ACHN (cell line): ENCODE results near the gene AGPAT2.

Source experiments
- DNase-seq: peaks from one replicate; pipeline ENCODE4 v3.0.0-alpha.2; 2015
- in situ Hi-C: cut with HindIII; loops from 2 replicates; pipeline ENCODE4 v1.10.0; 2017; ENCODE audit warnings: low sequenced_read_pairs, low pct_ligation_motif_present, low pct_unique_long_range_greater_than_20kb

The AGPAT2 gene

DNA sequence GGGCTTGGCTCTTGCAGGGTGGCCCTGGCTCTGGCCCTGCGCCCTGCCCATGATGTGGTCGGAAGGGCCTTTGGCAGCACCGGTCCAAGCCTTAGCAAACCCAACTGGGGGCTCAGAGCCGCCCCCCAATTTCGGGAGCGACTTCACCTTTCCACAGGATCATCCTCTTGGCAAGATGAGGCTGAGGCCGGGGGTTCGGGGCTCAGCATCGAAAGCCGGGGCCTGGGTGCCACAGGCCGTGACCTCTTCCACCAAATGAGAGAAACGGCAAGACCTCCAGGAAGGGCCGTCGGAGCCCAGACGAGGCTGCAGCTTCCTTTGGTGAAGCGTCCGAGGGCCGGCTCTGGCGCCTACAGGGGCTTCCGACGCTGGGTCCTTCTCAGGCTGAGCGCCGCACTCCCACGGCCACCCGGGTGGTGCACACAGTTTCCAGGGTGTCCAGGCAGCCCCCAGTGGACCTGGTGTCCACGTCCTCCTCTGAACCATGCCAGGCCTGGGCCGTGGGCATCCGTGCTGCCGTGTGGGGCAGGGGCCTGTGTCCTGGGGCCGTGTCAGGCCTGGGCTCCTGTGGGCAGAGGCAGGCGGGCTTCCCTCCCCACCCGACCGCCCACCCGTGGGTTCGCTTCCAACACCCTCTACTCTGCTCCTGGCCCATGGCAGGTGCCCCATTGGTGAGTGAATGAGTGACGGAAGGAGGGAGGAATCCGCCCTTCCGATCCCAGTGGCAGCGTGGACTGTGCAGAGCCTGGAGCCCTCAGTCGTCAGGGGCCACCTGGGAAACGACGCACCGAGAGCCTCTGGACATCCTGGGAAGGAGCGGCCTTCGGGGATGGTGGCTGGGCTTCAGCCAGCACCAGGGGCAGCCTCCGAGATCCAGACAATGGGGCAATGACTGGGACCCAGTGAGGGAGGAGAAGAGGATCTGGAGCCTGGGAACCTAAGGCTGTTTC lies 5.2 kb upstream of the AGPAT2 start:
- in situ Hi-C loops, result no loop called here
- no peak for DNase-seq

DNA sequence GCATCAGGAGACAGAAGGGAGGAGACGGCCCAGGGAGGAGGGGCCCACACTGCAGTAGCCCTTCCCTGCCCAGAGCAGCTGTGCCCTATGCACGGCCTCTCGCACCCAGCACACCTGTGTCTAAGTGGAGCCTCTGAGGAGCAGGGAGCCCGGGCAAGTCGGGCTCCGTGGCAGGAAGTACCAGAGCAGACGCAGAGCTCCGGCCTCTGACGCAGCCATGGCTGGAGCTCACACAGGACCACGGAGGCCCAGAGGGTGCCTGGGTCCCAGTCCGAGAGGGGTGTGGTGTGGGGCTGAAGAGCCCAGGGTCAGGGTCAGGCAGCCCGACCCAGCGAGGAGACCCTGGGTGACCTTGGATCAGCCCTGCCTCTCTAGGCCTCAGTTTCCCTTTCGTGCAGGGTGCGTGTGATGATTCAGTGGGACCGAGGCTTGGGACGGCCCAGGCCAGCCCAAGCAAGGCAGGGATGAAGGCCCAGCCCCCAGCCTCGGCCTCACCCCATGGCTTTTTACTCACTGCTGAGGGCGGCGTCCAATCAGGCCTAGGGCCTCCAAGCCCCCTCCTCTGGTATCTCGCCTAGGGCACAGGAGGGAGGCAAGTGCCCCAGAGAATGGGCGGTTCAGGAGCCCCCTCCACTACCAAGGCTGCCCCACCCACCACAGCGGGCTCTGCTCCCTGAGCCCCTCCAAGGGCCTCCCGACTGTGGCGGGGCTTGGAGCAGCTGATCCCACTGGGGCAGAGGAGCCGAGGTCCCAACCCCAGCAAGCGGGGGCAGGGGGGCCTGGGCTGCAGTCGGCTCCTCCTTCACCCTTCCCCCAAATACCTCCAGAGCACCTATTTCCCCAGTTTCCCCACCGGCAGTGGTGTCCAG lies 4.3 kb upstream of the AGPAT2 start:
- no peak for DNase-seq
- in situ Hi-C loops, result no loop called here

DNA sequence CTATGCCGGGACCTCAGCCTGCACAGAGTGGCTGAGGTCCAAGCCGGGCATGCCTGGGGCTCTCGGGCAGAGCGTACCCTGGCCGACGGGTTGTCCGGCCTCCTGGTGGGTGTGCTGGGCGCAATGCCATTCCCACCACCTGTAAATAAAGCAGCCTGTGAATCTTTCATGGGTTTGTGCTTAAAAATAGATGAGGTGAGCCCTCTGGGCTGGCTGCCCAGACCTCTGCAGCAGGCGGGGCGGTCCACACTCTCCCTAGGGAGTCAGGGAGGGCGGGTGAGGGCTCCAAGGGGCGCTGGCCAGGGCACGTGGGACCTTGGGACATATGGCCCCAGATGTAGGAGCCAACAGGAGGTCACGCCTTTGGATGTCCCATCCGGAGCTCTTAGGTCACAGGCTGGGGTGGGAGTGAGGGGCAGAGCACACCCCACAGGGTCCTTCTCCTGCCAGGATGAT lies 3.6 kb upstream of the AGPAT2 start:
- in situ Hi-C loops, result no loop called here
- no peak for DNase-seq

DNA sequence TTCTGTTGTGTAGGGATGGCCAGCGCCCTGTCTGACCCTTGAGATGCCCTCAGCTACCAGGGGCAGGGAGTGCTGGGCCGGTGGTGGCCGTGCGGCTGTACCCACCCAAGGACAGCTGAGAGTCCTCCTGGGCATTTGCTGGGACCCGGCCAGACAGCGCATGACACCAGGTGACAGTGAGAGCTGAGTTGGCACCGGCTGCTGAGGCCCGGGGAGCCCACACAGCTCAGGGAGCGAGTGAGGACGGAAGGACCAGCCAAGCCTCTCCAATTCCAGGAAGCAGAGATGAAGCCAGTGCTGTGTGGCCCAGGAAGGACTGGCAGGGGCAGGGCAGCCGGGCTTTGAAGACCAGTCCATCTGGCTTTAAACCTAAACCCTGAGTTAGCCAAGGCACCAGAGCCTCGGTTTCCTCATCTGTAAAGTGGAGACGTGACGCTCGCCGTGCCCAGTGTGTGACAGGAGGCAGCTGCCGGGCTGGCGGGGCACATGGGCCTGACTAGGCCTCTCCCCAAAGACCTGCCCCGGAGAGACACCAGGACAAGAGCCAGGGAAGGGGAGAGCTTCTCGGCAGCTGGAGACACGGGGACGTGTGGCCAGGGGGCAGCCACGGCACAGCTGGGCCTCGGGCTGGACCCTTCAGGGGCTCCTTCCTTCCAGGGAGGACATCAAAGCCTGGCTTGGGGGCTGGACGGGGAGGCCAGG lies 3.0 kb upstream of the AGPAT2 start:
- in situ Hi-C loops, result no loop called here

DNA sequence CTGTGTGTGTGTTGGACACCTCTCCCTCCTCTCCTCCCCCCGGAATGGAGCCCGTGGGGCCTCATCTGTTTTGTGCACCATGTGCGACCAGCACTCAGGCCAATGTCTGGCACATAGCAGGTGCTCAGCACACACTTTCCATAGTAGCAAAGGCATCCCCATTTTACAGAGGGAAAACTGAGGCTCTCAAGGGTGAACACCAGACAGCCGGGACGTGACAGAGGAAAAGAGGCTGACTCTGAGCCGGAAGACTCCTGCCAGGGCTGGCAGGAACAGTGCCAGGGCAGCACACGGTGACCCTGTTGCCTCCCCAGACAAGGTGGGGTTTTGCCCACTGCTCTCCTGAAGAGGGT lies 1.8 kb upstream of the AGPAT2 start:
- in situ Hi-C loops, result no loop called here
- no peak for DNase-seq

More for the DNA sequence above, 3.0 kb upstream of the AGPAT2 start:
- no peak for DNase-seq

DNA sequence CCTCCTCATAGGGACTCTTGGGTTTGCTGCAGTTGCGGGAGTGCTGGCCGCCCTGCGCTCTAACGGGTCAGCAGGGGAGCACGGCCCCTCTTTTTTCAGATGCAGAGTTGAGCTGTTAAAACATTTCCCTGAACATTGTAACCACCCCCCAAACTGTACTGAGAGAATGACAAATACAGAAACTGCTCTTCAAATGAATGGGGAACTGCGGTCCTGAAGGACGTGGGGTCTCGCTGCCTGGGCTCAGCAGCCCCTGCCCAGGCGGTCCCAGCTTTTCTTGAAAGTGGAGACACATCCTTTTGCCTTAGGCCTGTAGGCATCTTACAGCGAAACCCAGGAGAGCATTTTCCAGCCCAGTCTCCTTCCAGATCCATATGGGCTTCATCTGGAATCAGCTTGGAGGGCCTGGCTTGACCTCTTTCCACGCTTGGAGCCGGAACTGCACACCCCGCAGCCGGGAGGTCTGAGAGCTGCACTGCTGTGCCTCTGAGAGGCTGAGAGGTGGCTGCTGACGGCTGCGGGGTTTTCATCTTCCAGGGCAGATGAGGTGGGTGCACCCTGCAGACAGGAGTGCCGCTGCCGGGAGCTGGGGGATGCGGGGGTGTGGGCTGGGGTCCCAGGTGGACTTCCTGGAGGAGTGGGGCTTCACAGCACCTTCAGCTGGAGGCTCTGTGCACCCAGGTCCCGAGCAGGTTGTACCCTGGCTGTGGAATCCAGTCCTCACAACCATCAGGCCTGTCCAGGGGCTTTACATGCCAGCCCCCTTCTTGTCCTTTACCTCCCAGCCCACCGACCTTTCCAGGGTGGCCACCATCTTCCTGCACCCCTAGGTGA lies 1.2 kb upstream of the AGPAT2 start:
- DNase-seq, result no peak
- in situ Hi-C loops, result no loop called here

DNA sequence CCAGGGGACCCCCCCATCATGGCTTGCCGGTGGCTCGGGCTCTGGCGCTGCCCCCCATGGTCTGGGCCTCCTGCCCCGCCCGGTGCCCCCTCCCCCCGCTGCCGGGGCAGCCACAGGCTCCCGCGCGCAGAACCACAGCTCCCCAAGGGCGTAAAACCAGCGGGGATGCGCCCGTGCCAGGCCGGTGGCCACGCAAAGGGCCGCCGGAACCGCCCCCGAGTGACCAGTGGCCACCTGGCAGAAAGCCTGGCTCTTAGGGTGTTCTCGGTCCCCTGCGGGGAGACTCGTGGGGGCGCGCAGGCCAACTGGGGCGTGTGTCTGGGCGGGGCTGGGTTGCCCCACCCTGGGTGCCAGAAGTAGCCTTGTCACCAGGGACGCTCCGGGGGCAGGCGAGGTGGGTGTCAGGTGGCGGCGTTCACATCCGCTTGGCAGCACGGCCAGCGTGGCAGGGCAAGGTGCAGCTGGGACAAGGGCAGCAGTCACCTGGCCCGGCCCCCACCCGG lies 515 bp upstream of the AGPAT2 start:
- in situ Hi-C loops, result no loop called here
- no peak for DNase-seq

DNA sequence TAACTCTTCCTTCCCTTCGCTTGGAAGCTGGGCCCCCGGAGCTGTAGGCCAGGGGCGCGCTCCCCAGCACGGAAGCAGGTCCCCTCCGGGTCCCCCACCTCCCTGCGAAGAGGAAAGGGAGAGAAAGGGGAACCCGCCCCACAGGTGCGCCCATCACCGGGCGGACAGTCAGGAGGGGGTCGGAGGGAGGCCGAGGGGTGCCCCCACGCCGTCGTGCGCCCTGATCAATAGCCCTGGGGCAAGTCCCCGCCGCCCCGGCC lies 793 bp downstream of the AGPAT2 start:
- DNase-seq, result no peak
- in situ Hi-C loops, result no loop called here

DNA sequence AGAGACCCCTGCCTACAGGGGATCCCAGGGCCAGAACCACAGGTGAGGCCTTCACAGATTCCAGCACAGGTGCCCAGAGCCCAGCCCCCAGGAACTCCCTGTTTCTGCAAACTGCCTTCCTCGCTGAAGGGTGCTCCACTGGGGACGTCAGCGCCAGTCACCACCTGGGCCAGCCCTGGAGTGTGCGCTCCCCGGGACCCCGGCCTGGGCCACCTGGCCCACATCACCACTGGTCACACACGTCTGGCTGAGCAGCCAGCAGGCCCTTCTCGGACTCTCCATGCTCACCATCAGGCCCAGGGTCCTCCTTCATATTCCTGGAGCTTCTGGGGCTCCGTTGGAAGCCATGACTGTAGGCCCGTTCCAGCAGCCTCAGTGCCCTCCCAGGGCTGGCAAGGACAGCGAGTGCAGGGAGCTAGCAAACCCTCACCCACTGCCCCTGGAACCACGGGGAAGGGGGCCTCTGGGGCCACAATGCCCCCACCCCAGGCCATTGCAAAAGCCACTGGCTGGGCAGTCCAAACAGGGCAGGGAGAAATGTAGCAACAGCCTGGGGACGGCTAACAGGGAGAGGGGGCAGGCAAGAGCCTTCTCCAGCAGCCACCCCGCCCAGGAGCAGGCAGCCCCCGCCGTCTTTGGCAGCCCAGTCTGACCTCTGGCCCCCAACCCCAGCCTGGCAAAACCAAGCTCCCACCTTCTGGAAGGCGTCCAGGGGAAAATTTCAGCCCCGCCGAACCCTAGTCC lies 1.3 kb downstream of the AGPAT2 start:
- in situ Hi-C loops, result no loop called here
- no peak for DNase-seq

DNA sequence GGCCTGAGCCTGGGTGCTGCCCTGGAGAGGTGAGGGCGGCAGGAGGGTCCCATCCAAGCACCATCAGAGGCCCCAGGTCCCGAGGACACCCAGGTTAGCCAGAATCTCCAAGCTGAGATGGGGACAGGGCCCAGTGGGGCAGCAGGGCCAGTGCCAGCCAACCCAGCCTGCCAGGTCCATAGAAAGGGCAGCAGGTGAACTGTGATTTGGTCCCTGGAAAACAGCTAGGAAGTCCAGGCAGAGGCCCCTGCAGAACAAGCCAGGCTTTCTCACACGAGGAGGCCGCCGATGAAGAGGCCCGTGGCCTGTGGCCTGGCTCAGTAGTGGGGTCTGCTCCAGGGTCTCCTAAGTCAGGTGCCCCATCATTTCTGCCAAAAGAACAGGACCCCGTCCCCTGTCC lies 2.0 kb downstream of the AGPAT2 start:
- DNase-seq, result no peak
- in situ Hi-C loops, result no loop called here

DNA sequence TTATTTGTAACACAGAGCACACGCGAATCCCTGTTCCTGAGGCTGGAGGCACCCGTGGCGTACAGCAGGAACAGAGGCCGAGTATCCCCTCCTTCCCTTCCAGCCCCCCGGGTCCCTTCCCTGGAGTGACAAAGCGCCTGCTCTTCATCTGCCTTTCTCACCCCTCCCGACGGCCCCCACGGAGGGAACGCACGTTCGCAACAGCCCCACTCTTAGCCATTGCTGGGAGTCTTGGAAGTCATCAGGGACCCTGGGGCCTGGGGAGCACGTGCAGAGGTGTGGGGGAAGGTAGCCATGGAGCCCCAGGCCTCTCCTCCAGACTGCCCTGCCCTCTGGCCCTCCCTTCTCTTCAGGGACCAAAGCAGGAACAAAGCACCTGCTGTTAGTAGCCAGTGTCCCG lies 2.5 kb downstream of the AGPAT2 start:
- in situ Hi-C loops, result no loop called here

DNA sequence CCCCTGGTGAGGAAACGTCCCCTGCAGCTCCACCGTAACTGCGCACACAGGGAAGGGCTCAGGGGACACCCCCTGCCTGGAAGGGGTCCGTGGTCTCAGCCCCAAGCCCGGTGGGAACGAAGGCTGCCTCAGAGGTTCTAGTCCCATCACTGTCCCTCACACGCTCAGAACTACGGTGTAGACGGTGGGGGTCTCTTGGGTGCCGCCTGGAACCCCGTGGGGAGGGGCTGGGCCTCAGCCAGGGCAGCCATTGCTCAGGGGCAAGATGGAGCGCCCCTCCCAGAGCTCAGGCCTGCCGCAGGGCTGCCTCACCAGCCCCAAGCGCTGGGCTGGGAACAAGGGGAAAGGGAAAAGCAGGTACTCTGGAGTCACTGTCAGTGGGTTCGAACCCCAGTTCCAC lies 2.9 kb downstream of the AGPAT2 start:
- DNase-seq, result no peak
- in situ Hi-C loops, result no loop called here

More for the DNA sequence above, 2.5 kb downstream of the AGPAT2 start:
- DNase-seq, result no peak

DNA sequence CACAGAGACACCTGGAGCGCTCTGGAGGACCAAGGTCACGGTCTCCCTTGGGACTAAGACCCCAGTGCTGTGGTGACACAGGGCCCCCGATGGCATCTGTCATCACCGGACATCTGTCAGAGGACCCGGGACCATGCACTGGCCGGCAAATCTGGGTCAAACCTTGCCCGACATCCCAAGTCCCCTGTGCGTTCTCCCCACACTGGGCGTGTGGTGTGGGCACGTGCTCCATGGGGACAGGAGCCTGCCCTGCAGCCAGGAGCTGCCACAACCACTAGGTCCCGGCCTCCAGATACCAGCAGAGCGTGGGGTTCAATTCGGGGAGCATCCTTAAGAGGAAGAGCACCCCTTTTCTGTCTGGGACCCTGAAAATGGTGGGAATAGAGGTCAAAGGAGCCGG lies 3.5 kb downstream of the AGPAT2 start:
- in situ Hi-C loops, result no loop called here
- no peak for DNase-seq

DNA sequence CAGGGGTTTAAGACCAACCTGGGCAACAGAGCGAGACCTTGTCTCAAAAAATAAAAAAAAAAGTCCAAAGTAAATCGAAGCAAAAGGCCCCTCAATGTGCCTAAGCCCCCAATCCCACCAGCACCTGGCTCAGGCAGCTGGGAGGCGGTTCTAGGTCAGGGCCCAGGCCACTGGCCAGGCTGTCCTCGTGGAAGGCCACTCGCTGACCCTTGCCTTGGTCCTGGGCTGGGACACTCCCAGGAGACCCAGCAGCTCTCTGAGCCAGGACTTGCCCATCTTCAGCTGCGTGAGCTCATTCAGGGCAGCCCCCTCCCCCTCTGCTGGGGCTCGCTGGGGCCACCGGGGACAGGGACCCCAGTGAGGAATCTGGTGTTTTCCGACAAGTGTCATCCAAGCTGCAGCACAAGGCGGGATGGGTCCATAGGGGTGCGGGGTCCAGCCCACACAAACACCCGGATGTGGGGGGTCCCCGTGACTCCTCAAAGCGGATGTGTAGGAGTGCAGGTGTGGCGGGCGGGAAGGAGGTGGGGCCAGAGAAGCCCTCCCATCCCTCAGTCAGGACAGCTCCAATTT lies 4.0 kb downstream of the AGPAT2 start:
- DNase-seq, result no peak
- in situ Hi-C loops, result no loop called here

DNA sequence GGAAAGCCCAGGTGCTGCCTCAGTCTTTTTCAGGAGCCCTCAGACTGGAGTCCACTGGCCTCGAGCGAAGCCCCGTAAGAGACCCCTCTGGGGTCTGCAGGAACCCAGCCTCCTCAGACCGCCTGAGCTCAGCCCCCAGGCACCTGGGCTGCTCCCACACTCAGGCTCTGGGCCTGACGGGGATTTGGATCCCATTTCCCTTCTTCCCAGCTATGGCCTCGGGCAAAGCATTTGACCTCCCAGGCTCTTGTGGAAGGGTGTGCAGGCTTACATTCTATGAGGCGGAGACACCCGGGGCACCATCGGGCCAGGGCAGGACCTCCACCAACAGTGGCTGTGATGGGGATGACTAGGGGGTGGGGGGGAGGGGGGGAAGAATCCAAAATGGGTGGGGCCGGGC lies 4.5 kb downstream of the AGPAT2 start:
- in situ Hi-C loops, result no loop called here
- DNase-seq, result no peak

DNA sequence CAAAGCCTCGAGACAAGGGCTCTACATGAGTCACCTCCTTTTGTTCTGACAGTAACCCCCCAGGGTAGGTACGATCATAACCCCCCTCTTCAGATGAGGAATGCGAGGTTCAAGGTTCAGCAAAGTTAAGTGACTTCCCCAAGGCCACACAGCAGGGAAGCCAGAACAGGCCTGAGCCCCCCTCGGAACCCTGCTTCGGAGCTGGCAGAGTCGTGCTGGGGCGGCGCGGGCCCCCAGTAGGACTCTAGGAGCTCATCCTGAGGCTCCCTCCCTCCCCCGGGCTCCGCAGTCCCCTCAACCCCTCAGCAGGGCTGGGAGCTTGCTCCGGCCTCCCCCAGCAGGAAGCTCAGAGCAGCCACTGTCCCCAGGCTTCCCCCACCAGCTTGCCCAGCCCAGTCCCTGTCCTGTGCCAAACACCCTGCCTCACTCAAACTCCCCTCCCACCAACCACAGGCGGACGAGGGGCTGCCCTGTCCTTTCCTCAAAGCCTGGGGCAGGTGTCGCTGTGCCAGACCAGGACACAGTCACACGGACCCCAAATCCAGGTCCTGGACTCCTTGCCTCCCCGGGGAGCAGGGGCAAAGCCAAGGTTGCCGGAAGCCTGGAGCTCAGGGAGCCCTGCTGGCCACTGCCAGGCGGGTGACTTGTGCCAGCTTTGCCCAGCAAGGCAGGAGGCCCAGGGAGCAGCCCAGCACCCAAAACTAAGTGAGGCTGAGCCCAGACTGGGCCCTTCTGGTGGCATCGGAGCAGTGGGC lies 5.1 kb downstream of the AGPAT2 start:
- in situ Hi-C loops, result no loop called here
- no peak for DNase-seq

DNA sequence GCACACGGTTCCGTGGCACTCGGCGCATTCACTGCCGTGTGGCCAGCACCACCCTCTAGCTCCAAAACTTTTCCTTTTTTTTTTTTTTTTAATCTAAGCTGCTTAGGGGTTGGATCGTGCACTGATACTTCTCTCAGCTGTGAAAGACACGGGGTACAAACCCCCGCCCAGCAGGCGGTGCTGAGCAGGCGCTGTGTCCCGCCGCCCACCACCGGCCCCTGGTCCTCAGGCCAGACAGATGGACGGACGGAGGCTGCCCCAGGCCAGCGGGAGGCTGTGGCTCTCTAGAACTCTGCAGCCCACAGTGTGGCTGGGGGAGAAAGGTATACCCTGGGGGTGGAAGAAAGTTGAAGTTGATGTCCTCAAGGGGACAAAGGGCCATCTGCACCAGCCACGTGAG lies 6.2 kb downstream of the AGPAT2 start:
- in situ Hi-C loops, result no loop called here
- DNase-seq, result no peak
